KOPT-K1 (cell line): ENCODE measurements around the gene SEMA3E.
"Not testable (repeated sequence)": the region's sequence is repeated elsewhere in the genome, so short reads cannot be mapped to it uniquely, and the experiment has no call there.

Source experiments
- H3K27ac ChIP-seq: fragments of 200-600 bp; sonication (generic); 2 replicates; pipeline ENCODE4 v1.5.1; 2016; ENCODE audit warnings: antibody characterized with exemption, mild to moderate bottlenecking, low read depth, low read length; ENCODE audit not compliant: poor library complexity, severe bottlenecking
- H3K36me3 ChIP-seq: fragments of 200-600 bp; sonication (generic); 2 replicates; pipeline ENCODE4 v1.5.1; 2017; ENCODE audit warnings: antibody characterized with exemption, mild to moderate bottlenecking, low read length, moderate library complexity; ENCODE audit not compliant: insufficient read depth
- H3K9me3 ChIP-seq: fragments of 200-600 bp; sonication (generic); 2 replicates; pipeline ENCODE4 v1.5.1; 2017; ENCODE audit warnings: antibody characterized with exemption, low read length, mild to moderate bottlenecking; ENCODE audit not compliant: insufficient read depth, poor library complexity, severe bottlenecking

SEMA3E gene

GRCh38 chr7:83467493-83467892 lies 181.4 kb downstream of the SEMA3E start:
- no peaks in the 10 kb centered on the region for H3K36me3 ChIP-seq
- no peak overlapping the region for H3K27ac ChIP-seq
- H3K9me3 ChIP-seq, result no peaks in the 10 kb centered on the region

- H3K27ac ChIP-seq, result no peak overlapping the region
- no peaks in the 10 kb centered on the region for H3K9me3 ChIP-seq
- no peaks in the 10 kb centered on the region for H3K36me3 ChIP-seq
These were observed 182.0 kb downstream of the SEMA3E start for GRCh38 chr7:83466956-83467355.

GRCh38 chr7:83466187-83466923 lies 182.6 kb downstream of the SEMA3E start:
- Histone ChIP-seq H3K27ac (no peak overlapping the region), H3K9me3 (no peaks in the 10 kb centered on the region), H3K36me3 (no peaks in the 10 kb centered on the region)

- Histone ChIP-seq H3K36me3 (no peaks in the 10 kb centered on the region), H3K27ac (no peak overlapping the region), H3K9me3 (no peaks in the 10 kb centered on the region)
These were observed 183.3 kb downstream of the SEMA3E start for GRCh38 chr7:83465643-83466042.

- not testable (repeated sequence) for H3K36me3 ChIP-seq, H3K27ac ChIP-seq, H3K9me3 ChIP-seq
These were observed 187.1 kb downstream of the SEMA3E start for GRCh38 chr7:83461820-83462219.

- not testable (repeated sequence) for H3K36me3 ChIP-seq, H3K27ac ChIP-seq, H3K9me3 ChIP-seq
These were observed 188.8 kb downstream of the SEMA3E start for GRCh38 chr7:83459930-83460653.

- H3K27ac ChIP-seq, H3K9me3 ChIP-seq, H3K36me3 ChIP-seq: not testable (repeated sequence)
These were observed 189.6 kb downstream of the SEMA3E start for GRCh38 chr7:83459101-83459929.

GRCh38 chr7:83457022-83457892 lies 191.7 kb downstream of the SEMA3E start:
- no peaks in the 10 kb centered on the region for H3K9me3 ChIP-seq
- no peak overlapping the region for H3K27ac ChIP-seq
- H3K36me3 ChIP-seq, result no peaks in the 10 kb centered on the region

GRCh38 chr7:83456413-83456812 lies 192.5 kb downstream of the SEMA3E start:
- Histone ChIP-seq H3K36me3 (no peaks in the 10 kb centered on the region), H3K9me3 (no peaks in the 10 kb centered on the region), H3K27ac (no peak overlapping the region)

- Histone ChIP-seq H3K9me3 (no peaks in the 10 kb centered on the region), H3K36me3 (no peaks in the 10 kb centered on the region)
These were observed 193.3 kb downstream of the SEMA3E start for GRCh38 chr7:83455612-83456011.

GRCh38 chr7:83452256-83452655 lies 196.7 kb downstream of the SEMA3E start:
- Histone ChIP-seq H3K9me3 (no peaks in the 10 kb centered on the region), H3K36me3 (no peaks in the 10 kb centered on the region), H3K27ac (no peak overlapping the region)

More at GRCh38 chr7:83455612-83456011, 193.3 kb downstream of the SEMA3E start:
- no peak overlapping the region for H3K27ac ChIP-seq

- no peaks in the 10 kb centered on the region for H3K36me3 ChIP-seq
- H3K9me3 ChIP-seq, result no peaks in the 10 kb centered on the region
- no peak overlapping the region for H3K27ac ChIP-seq
These were observed 197.4 kb downstream of the SEMA3E start for GRCh38 chr7:83451501-83452045.

- H3K27ac ChIP-seq, result no peak overlapping the region
- no peaks in the 10 kb centered on the region for H3K36me3 ChIP-seq
- no peaks in the 10 kb centered on the region for H3K9me3 ChIP-seq
These were observed 199.2 kb downstream of the SEMA3E start for GRCh38 chr7:83449781-83450180.

GRCh38 chr7:83447681-83448080 lies 201.3 kb downstream of the SEMA3E start:
- H3K36me3 ChIP-seq, result no peaks in the 10 kb centered on the region
- no peak overlapping the region for H3K27ac ChIP-seq
- no peaks in the 10 kb centered on the region for H3K9me3 ChIP-seq
